HAP-1 (cell line): ENCODE measurements around the gene ARVCF.

Experiments used
- DNase-seq, 2 experiments: peaks; one replicate each; pipeline ENCODE4 v3.0.0-alpha.2; 2016 to 2020; ENCODE audit warnings: low spot score in 2 of 2
- H3K27me3 ChIP-seq: fragments of 250-450 bp; sonication (Bioruptor Pico); 2 replicates; pipeline ENCODE4 v1.5.1; 2020; ENCODE audit warnings: low read depth, mild to moderate bottlenecking, moderate library complexity
- H3K36me3 ChIP-seq: fragments of 250-450 bp; sonication (Bioruptor Pico); replicated peaks from 2 replicates; pipeline ENCODE4 v1.5.1; 2020; ENCODE audit warnings: mild to moderate bottlenecking
- H3K4me1 ChIP-seq: fragments of 250-450 bp; sonication (Bioruptor Pico); 2 replicates; pipeline ENCODE4 v1.5.1; 2020; ENCODE audit warnings: mild to moderate bottlenecking
- H3K4me3 ChIP-seq: fragments of 250-450 bp; sonication (Bioruptor Pico); 2 replicates; pipeline ENCODE4 v1.5.1; 2020; ENCODE audit warnings: mild to moderate bottlenecking, moderate library complexity
- H3K9me3 ChIP-seq: fragments of 250-450 bp; sonication (Bioruptor Pico); 2 replicates; pipeline ENCODE4 v1.5.1; 2020; ENCODE audit warnings: mild to moderate bottlenecking, moderate library complexity
- in situ Hi-C: fragments of 300-500 bp; cut with MboI; formaldehyde crosslinking; loops from 3 replicates; pipeline ENCODE4 v1.14.3; 2020; ENCODE audit warnings: low sequenced_read_pairs, inconsistent platforms, mixed read lengths

Gene ARVCF

GRCh38 chr22:20057596-20058268 is 41.1 kb upstream of the ARVCF start:
- no peak for DNase-seq
- in situ Hi-C loops = no loop called here
- no peak overlapping the region for H3K4me3 ChIP-seq
- no peaks in the 10 kb centered on the region; the same call in 1 of the 2 replicates for H3K36me3 ChIP-seq
- no peaks in the 10 kb centered on the region for H3K4me1 ChIP-seq
- H3K27me3 ChIP-seq = no peaks in the 10 kb centered on the region
- no peaks in the 10 kb centered on the region for H3K9me3 ChIP-seq

DNA sequence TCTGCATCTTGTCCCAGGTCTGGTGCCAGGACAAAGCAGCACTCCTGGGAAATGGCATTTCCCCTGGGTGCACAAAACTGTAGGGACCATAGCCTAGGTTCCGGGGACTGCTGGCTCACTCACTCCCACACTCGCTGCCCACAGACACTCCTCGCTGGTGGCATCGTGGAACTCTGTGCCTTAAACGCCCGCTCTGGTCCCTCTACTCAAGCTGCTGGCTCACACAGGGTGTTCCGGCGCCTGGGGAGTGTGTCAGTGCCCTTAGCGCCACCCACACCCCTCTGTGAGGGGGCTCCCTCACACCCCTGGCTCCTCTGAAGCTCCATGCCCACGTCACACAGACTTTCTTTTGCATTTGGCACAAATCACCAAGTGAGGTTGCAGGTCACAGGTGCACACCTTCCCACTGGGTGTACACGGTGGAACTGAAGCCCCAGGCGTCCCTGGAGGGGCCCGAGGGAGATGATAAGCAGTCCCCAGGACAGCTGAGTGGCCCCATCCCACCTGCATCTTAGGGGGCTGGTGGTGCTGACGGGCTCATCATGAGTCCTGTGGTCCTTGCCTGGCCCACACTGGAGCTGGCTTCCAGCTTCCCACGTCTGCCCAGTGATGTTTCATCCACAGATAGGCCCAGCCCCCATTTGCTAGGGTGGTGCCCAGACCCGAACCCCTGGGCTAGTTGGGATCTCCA is 40.2 kb upstream of the ARVCF start:
- in situ Hi-C loops = no loop called here
- Histone ChIP-seq H3K27me3 (no peaks in the 10 kb centered on the region), H3K4me3 (no peak overlapping the region), H3K36me3 (no peaks in the 10 kb centered on the region), H3K4me1 (no peaks in the 10 kb centered on the region), H3K9me3 (no peaks in the 10 kb centered on the region)
- DNase-seq = no peak

DNA sequence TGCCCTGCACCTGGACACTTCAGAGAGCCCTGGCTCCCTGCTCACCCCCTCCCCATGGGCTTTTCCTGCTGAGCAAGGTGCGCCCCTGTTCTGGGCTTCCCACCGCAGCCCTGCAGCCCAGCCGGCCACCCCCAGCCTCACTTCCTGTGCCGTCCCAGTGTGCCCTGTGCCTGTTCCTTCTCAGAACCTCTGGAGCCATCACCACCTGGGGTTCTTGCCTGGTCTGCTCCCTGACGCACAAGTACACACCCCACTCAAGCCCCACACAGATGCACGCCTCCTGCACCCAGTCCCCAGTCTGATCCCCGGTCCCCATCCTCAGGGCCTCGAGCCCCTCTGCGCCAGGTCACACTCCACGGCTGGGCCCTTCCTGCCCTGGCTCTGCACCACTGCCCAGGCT is 39.5 kb upstream of the ARVCF start:
- DNase-seq = no peak
- no peak overlapping the region for H3K4me3 ChIP-seq
- in situ Hi-C loops = no loop called here
- no peaks in the 10 kb centered on the region for H3K9me3 ChIP-seq
- no peaks in the 10 kb centered on the region for H3K36me3 ChIP-seq
- H3K4me1 ChIP-seq = no peaks in the 10 kb centered on the region
- H3K27me3 ChIP-seq = no peaks in the 10 kb centered on the region

DNA sequence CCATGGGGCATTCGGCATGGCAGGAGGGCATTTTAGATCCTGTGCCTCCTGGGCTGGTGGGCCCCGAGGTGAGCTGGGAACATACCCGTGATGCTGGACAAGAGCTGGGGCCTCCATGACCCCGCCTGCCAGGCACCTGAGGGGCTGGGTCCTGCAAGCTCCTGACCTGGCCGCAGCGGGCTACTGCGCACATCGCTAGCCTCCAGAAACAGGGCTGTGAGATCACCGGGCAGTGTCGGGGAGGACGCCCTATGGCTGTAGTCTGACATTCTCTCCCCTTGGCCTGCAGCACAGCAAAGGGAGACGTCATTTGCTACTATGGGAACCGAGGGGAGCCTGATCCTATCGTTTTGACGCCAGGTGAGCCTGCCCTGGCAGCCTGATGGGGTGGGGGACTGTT is 39.0 kb upstream of the ARVCF start:
- in situ Hi-C loops = no loop called here

DNA sequence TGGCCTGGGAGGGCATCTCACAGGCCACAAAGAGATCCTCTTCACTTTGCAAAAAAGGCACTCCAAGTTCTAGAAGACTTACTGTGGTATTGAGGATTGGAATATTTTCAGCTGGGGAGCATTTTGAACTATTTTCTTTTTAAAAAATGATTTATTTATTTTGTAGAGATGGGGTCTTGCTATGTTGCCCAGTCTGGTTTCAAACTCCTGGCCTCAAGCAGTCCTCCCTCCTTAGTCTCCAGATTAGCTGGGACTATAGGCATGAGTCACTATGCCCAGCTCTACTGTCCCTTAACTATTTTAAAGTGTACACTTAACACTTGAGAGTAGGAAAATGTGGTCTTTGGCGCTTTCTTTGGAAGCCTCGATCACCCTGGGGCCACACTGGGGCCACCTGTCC is 38.5 kb upstream of the ARVCF start:
- Histone ChIP-seq H3K36me3 (no peaks in the 10 kb centered on the region), H3K4me1 (no peaks in the 10 kb centered on the region), H3K9me3 (no peaks in the 10 kb centered on the region), H3K27me3 (no peaks in the 10 kb centered on the region), H3K4me3 (no peak overlapping the region)
- DNase-seq = no peak
- in situ Hi-C loops = no loop called here

More for the DNA sequence above, 39.0 kb upstream of the ARVCF start:
- H3K4me3 ChIP-seq = no peak overlapping the region
- no peaks in the 10 kb centered on the region for H3K4me1 ChIP-seq
- H3K9me3 ChIP-seq = no peaks in the 10 kb centered on the region
- no peaks in the 10 kb centered on the region for H3K27me3 ChIP-seq
- DNase-seq = no peak
- H3K36me3 ChIP-seq = no peaks in the 10 kb centered on the region

- in situ Hi-C loops = no loop called here
- Histone ChIP-seq H3K4me3 (no peak overlapping the region), H3K4me1 (no peaks in the 10 kb centered on the region), H3K9me3 (no peaks in the 10 kb centered on the region), H3K36me3 (no peaks in the 10 kb centered on the region), H3K27me3 (no peaks in the 10 kb centered on the region)
- DNase-seq = no peak
Measured at GRCh38 chr22:20054485-20054884, 37.9 kb upstream of the ARVCF start.

GRCh38 chr22:20054034-20054427 is 37.4 kb upstream of the ARVCF start:
- no peak for DNase-seq
- Histone ChIP-seq H3K4me3 (no peak overlapping the region), H3K4me1 (no peaks in the 10 kb centered on the region), H3K9me3 (no peaks in the 10 kb centered on the region), H3K36me3 (no peaks in the 10 kb centered on the region), H3K27me3 (no peaks in the 10 kb centered on the region)
- in situ Hi-C loops = no loop called here

- H3K9me3 ChIP-seq = no peaks in the 10 kb centered on the region
- DNase-seq = no peak
- H3K27me3 ChIP-seq = no peaks in the 10 kb centered on the region
- no peaks in the 10 kb centered on the region for H3K36me3 ChIP-seq
- H3K4me3 ChIP-seq = no peak overlapping the region
- in situ Hi-C loops = no loop called here
- H3K4me1 ChIP-seq = no peaks in the 10 kb centered on the region
Measured at GRCh38 chr22:20053407-20054033, 36.9 kb upstream of the ARVCF start.

DNA sequence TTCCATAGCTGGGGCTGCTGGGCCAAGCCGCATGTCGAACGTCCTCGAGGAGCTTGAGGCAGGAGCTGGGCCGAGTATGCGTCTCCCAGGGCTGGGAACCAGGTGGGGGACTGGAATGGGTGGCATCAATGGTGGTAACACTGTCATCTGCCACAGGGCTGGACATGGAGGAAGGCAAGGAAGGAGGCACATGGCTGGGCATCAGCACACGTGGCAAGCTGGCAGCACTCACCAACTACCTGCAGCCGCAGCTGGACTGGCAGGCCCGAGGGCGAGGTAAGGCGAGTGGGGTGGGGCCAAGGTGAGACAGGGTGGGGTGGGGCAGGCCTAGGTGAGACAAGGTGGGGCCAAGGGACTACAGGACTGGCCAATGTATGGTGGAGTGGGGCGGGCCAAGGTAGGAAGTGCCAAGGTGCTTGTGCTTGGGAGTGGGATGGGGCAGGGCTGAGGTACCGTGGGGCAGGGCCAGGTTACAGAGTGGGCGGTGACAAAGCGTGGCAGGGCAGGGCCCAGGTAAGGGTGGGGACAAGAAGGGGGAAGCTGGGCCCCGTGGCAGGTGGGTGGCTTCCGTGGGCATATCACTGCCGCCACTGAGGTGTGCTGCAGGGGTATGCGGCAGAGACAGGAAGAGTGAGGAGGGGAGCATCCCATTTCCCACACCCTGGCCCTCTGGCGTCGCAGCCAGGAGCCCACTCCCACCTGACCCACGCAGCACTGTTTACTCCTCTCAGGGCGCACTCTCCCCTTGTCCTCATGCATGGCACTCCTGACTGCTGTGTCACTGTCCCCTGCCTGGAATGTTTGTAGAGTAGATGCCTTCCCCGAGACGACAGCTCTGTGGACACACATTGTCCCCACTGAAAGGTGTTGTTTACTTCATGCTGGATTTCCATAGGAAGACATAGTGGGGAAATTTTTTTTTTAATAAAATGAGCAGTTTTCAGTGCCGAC is 36.0 kb upstream of the ARVCF start:
- DNase-seq = no peak
- no peaks in the 10 kb centered on the region for H3K4me1 ChIP-seq
- H3K36me3 ChIP-seq = peaks cover 4% of the 10 kb centered on the region; the same call in 1 of the 2 replicates
- no peaks in the 10 kb centered on the region for H3K27me3 ChIP-seq
- H3K4me3 ChIP-seq = no peak overlapping the region
- in situ Hi-C loops = no loop called here
- no peaks in the 10 kb centered on the region for H3K9me3 ChIP-seq

- Histone ChIP-seq H3K27me3 (no peaks in the 10 kb centered on the region), H3K4me1 (no peaks in the 10 kb centered on the region), H3K9me3 (no peaks in the 10 kb centered on the region), H3K36me3 (peaks cover 4% of the 10 kb centered on the region; the same call in 1 of the 2 replicates), H3K4me3 (no peak overlapping the region)
- no peak for DNase-seq
- in situ Hi-C loops = no loop called here
Measured at GRCh38 chr22:20051927-20052308, 35.3 kb upstream of the ARVCF start.

DNA sequence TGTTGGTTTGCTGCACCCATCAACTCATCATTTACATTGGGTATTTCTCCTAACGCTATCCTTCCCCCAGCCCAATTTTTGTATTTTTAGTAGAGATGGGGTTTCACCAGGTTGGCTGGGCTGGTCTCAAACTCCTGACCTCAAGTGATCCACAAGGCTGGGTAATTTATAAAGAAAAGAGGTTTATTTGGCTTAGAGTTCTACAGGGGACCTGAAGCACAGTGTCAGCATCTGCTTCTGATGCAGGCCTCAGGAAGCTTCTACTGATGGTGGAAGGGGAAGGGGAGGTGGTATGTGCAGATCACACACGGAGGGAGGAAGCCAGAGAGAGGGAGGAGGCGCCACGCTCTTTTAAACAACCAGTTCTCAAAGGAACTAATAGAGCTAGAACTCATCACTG is 30.1 kb upstream of the ARVCF start:
- no peaks in the 10 kb centered on the region for H3K4me1 ChIP-seq

GRCh38 chr22:20044495-20045151 is 28.0 kb upstream of the ARVCF start:
- Histone ChIP-seq H3K27me3 (no peaks in the 10 kb centered on the region), H3K9me3 (no peaks in the 10 kb centered on the region), H3K4me1 (no peaks in the 10 kb centered on the region), H3K36me3 (peaks cover 9% of the 10 kb centered on the region), H3K4me3 (no peak overlapping the region)
- in situ Hi-C loops = no loop called here
- no peak for DNase-seq

More for the DNA sequence above, 30.1 kb upstream of the ARVCF start:
- Histone ChIP-seq H3K27me3 (no peaks in the 10 kb centered on the region), H3K9me3 (no peaks in the 10 kb centered on the region), H3K36me3 (peaks cover 9% of the 10 kb centered on the region), H3K4me3 (no peak overlapping the region)
- in situ Hi-C loops = no loop called here
- no peak for DNase-seq

DNA sequence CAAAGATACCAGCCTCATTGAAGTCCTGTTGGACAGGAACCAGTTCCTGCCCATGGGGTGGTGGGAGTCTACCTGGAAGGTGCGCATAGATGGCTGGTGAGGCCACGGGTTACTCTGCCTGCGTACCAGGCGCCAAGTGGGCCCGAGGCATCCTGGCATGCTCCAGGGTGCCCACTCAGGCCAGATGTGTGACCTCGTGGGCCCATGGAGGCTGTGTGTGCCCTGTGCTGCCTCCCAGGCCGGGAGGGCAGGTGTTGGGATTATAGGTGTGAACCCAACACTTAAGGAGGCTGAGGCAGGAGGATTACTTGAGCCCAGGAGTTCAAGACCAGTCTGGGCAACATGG is 27.3 kb upstream of the ARVCF start:
- Histone ChIP-seq H3K4me3 (no peak overlapping the region), H3K9me3 (no peaks in the 10 kb centered on the region), H3K36me3 (peaks cover 9% of the 10 kb centered on the region), H3K27me3 (no peaks in the 10 kb centered on the region), H3K4me1 (no peaks in the 10 kb centered on the region)
- in situ Hi-C loops = no loop called here
- no peak for DNase-seq
